HepG2 (cell line): Measurements from ENCODE around the gene IMMT. TPM values are rescaled to one million over a fixed set of nuclear protein-coding genes. Genes with fewer than 3 reads are reported as not detected.

Experiments used
- NCOA1 ChIP-seq: sonication (generic); formaldehyde crosslinking; IDR thresholded peaks from 2 replicates; pipeline ENCODE4 v1.9.0; 2021; ENCODE audit warnings: missing genetic modification reagents
- RERE ChIP-seq: IDR thresholded peaks from 2 replicates; pipeline ENCODE4 v1.6.1; 2016; ENCODE audit warnings: low read depth, missing genetic modification reagents, missing compliant biosample characterization
- SALL1 ChIP-seq: sonication (generic); formaldehyde crosslinking; IDR thresholded peaks from 2 replicates; pipeline ENCODE4 v1.8.0; 2022; ENCODE audit warnings: mild to moderate bottlenecking, missing genetic modification reagents
- ZBTB40 ChIP-seq, 2 experiments: fragments of 450-650 bp in 1 of 2; sonication (generic) in 1 of 2; formaldehyde crosslinking in 1 of 2; IDR thresholded peaks; 2 replicates each; pipeline versions ENCODE4 v1.6.1 to v1.8.0; 2016 to 2022; ENCODE audit warnings: antibody characterized with exemption in 1 of 2, mild to moderate bottlenecking in 1 of 2, missing genetic modification reagents in 1 of 2
- ZNF547 ChIP-seq: sonication (generic); formaldehyde crosslinking; IDR thresholded peaks from 2 replicates; pipeline ENCODE4 v1.5.1; 2020; ENCODE audit warnings: mild to moderate bottlenecking, missing genetic modification reagents
- ZNF556 ChIP-seq: sonication (generic); formaldehyde crosslinking; IDR thresholded peaks from 2 replicates; pipeline ENCODE4 v1.4.0; 2020; ENCODE audit warnings: mild to moderate bottlenecking, missing genetic modification reagents, borderline replicate concordance
- ZNF615 ChIP-seq: sonication (generic); formaldehyde crosslinking; IDR thresholded peaks from 2 replicates; pipeline ENCODE4 v1.5.0; 2020; ENCODE audit warnings: mild to moderate bottlenecking, missing genetic modification reagents, borderline replicate concordance
- ZNF776 ChIP-seq: sonication (generic); formaldehyde crosslinking; IDR thresholded peaks from 2 replicates; pipeline ENCODE4 v1.4.0; 2020; ENCODE audit warnings: mild to moderate bottlenecking, missing genetic modification reagents
- polyA plus RNA-seq, 8 experiments: library from polyadenylated mRNA; depleted of rRNA in 3 of 8; stranded (reverse) in 7 of 8; unstranded in 1 of 8; fragments of >200 nt; fragmentation: Illumina TruSeq in 4 of 8; extraction: Trizol in 4 of 8; gene quantifications; 2 replicates each; pipeline versions ENCODE4 v1.2.1 to v1.2.3, GENCODE V29; 2011 to 2016; ENCODE audit warnings: low read depth in 4 of 8, missing spikeins in 1 of 8, mixed read lengths in 1 of 8; ENCODE audit not compliant: insufficient read depth in 1 of 8
- total RNA-seq, 5 experiments: library from RNA; depleted of rRNA; stranded (reverse); fragments of >200 nt; fragmentation: Illumina TruSeq; extraction: Trizol; gene quantifications; 2 replicates each; pipeline ENCODE4 v1.2.3, GENCODE V29; 2016; ENCODE audit warnings: low read depth in 1 of 5

Gene IMMT
- total and polyA plus RNA-seq, 2 of the 13 experiments (the other 11 are each of a cell fraction or from before 2014, with no cell fraction given), result 63.5 to 119 TPM

- TF ChIP-seq ZBTB40 (IDR thresholded peaks at IDR 0.05) (no peak), ZBTB40 (CRISPR knock-in tag; IDR thresholded peaks at IDR 0.05) (peak; percentile 80), ZNF547 (CRISPR knock-in tag) (no peak; the same call in 1 of the 2 replicates), NCOA1 (CRISPR knock-in tag) (peak; percentile 97), ZNF556 (CRISPR knock-in tag) (no peak; the same call in 1 of the 2 replicates), ZNF615 (peak; percentile 83; the same call in 1 of the 2 replicates), SALL1 (peak; percentile 91), ZNF776 (CRISPR knock-in tag) (no peak), RERE (no peak)
Measured at GRCh38 chr2:86105969-86106945, 89.0 kb downstream of the IMMT start, which contains the start of gene PTCD3 (continued).
